GOT3 (cell line): ENCODE measurements around the gene NRIP3.
"Not testable (repeated sequence)": the region's sequence is repeated elsewhere in the genome, so short reads cannot be mapped to it uniquely, and the experiment has no call there.

Source experiments
- DNase-seq: peaks from one replicate; lab custom pipeline; 2025; ENCODE audit warnings: mixed read lengths; lab: John Stamatoyannopoulos, UW

NRIP3 gene

GRCh38 chr11:9016916-9017642, 13.3 kb upstream of the NRIP3 start:
- no peak for DNase-seq

- no peak for DNase-seq
These were observed 11.9 kb upstream of the NRIP3 start for GRCh38 chr11:9015677-9016076.

GRCh38 chr11:9014826-9015225, 11.0 kb upstream of the NRIP3 start:
- no peak for DNase-seq

GRCh38 chr11:9013373-9013772, 9.6 kb upstream of the NRIP3 start:
- no peak for DNase-seq

GRCh38 chr11:9009538-9009937, 5.7 kb upstream of the NRIP3 start:
- DNase-seq: not testable (repeated sequence)

- no peak for DNase-seq
These were observed 4.9 kb upstream of the NRIP3 start for GRCh38 chr11:9008661-9009060.

GRCh38 chr11:9008011-9008550, 4.3 kb upstream of the NRIP3 start:
- no peak for DNase-seq

GRCh38 chr11:9005087-9005486, 1.3 kb upstream of the NRIP3 start:
- DNase-seq: no peak

- no peak for DNase-seq
These were observed 554 bp upstream of the NRIP3 start for GRCh38 chr11:9004183-9004926.

- DNase-seq: no peak
These were observed 755 bp downstream of the NRIP3 start for GRCh38 chr11:9002920-9003572.

- peak; percentile 1 for DNase-seq
These were observed 2.1 kb downstream of the NRIP3 start for GRCh38 chr11:9001736-9002135.

- DNase-seq: no peak
These were observed 5.8 kb downstream of the NRIP3 start for GRCh38 chr11:8998017-8998416.

GRCh38 chr11:8997451-8997850, 6.3 kb downstream of the NRIP3 start:
- DNase-seq: no peak

- no peak for DNase-seq
These were observed 14.3 kb downstream of the NRIP3 start for GRCh38 chr11:8989453-8989852.

- no peak for DNase-seq
These were observed 15.2 kb downstream of the NRIP3 start for GRCh38 chr11:8988329-8989234.

GRCh38 chr11:8987446-8987845, 16.4 kb downstream of the NRIP3 start:
- no peak for DNase-seq

- DNase-seq: not testable (repeated sequence)
These were observed 17.0 kb downstream of the NRIP3 start for GRCh38 chr11:8986772-8987171.

- DNase-seq: no peak
These were observed 18.3 kb downstream of the NRIP3 start for GRCh38 chr11:8985462-8985861.

- no peak for DNase-seq
These were observed 20.2 kb downstream of the NRIP3 start for GRCh38 chr11:8983552-8983951.

- no peak for DNase-seq
These were observed 23.3 kb downstream of the NRIP3 start for GRCh38 chr11:8980485-8980884.

GRCh38 chr11:8979365-8979764, 24.4 kb downstream of the NRIP3 start:
- not testable (repeated sequence) for DNase-seq

GRCh38 chr11:8973121-8973520, 30.7 kb downstream of the NRIP3 start:
- no peak for DNase-seq
